Endothelial cell of umbilical vein (primary cell): ENCODE measurements around the gene RMC1. TPM values are rescaled to one million over a fixed set of nuclear protein-coding genes. Genes with fewer than 3 reads are reported as not detected.

Experiments
- BruUV-seq: library from RNA; stranded (reverse); fragments of 400-500 nt; replicated peaks from 2 replicates; lab custom pipeline; 2021; lab: Mats Ljungman, UMichigan
- CTCF ChIA-PET: fragments of 300-600, 350-600 bp; sonication (Branson Sonifier 250); formaldehyde crosslinking; loops from one replicate; lab custom pipeline; 2021; ENCODE audit warnings: antibody characterized with exemption, inconsistent platforms; lab: Charles Lee
- POLR2A ChIA-PET: fragments of 300-600, 350-600 bp; sonication (Branson Sonifier 250); formaldehyde crosslinking; loops from one replicate; lab custom pipeline; 2021; ENCODE audit warnings: antibody characterized with exemption, inconsistent platforms; lab: Charles Lee
- DNase-seq: peaks from one replicate; pipeline ENCODE4 v3.0.0-alpha.2; 2011; ENCODE audit warnings: low read depth, low spot score
- FAIRE-seq: peaks from 2 replicates; lab custom pipeline; 2011; peaks lifted over from hg19 to GRCh38; lab: Jason Lieb, UNC
- H2AFZ ChIP-seq: 2 replicates; pipeline ENCODE4 v1.6.0; 2012; ENCODE audit warnings: low read depth, low read length, control low read depth, inconsistent platforms
- H3K27ac ChIP-seq: 2 replicates; pipeline ENCODE4 v1.5.1; 2011; ENCODE audit warnings: low read depth, mild to moderate bottlenecking, control low read depth, low read length, moderate library complexity; ENCODE audit not compliant: insufficient read depth
- H3K27me3 ChIP-seq, 2 experiments: 2 replicates each; pipeline versions ENCODE4 v1.6.0 to v1.6.1; 2011; ENCODE audit warnings: low read length in 2 of 2, mixed read lengths in 1 of 2; ENCODE audit not compliant: control insufficient read depth in 2 of 2, insufficient read depth in 2 of 2
- H3K36me3 ChIP-seq, 2 experiments: 2 replicates in 1 of 2; 3 replicates in 1 of 2; pipeline ENCODE4 v1.5.1; 2011; ENCODE audit warnings: low read length in 2 of 2, mild to moderate bottlenecking in 1 of 2, moderate library complexity in 1 of 2; ENCODE audit not compliant: control insufficient read depth in 2 of 2, insufficient read depth in 2 of 2; ENCODE audit errors: extremely low read depth in 1 of 2
- H3K4me1 ChIP-seq: 3 replicates; pipeline ENCODE4 v1.5.1; 2011; ENCODE audit warnings: mild to moderate bottlenecking, low read length; ENCODE audit not compliant: control insufficient read depth, insufficient read depth; ENCODE audit errors: extremely low read depth
- H3K4me2 ChIP-seq: 2 replicates; pipeline ENCODE4 v1.6.1; 2011; ENCODE audit warnings: low read length, control low read depth, mixed read lengths; ENCODE audit not compliant: insufficient read depth
- H3K4me3 ChIP-seq, 3 experiments: fragments of 200-600 bp in 1 of 3; sonication (generic), shearing (Covaris generic) in 1 of 3; replicated peaks in 1 of 3; 2 replicates each; pipeline ENCODE4 v1.5.1; 2011 to 2016; ENCODE audit warnings: control low read depth in 3 of 3, low read length in 3 of 3, mild to moderate bottlenecking in 2 of 3, inconsistent platforms in 1 of 3, low read depth in 1 of 3, moderate library complexity in 1 of 3; ENCODE audit not compliant: insufficient read depth in 1 of 3
- H3K79me2 ChIP-seq: 2 replicates; pipeline ENCODE4 v1.6.0; 2012; ENCODE audit warnings: low read length, inconsistent platforms; ENCODE audit not compliant: control insufficient read depth, insufficient read depth
- H3K9ac ChIP-seq: replicated peaks from 2 replicates; pipeline ENCODE3; 2011; ENCODE audit warnings: low read length, control low read depth; ENCODE audit not compliant: insufficient read depth; ENCODE audit errors: extremely low read depth
- H3K9me1 ChIP-seq: replicated peaks from 3 replicates; pipeline ENCODE4 v1.6.0; 2011; ENCODE audit warnings: mild to moderate bottlenecking, low read length; ENCODE audit not compliant: control insufficient read depth, insufficient read depth; ENCODE audit errors: extremely low read depth
- H3K9me3 ChIP-seq: replicated peaks from 2 replicates; pipeline ENCODE4 v1.5.1; 2012; ENCODE audit warnings: low read length, inconsistent platforms; ENCODE audit not compliant: control insufficient read depth, insufficient read depth
- H4K20me1 ChIP-seq: replicated peaks from 2 replicates; pipeline ENCODE3; 2011; ENCODE audit warnings: mild to moderate bottlenecking, low read length; ENCODE audit not compliant: control insufficient read depth, insufficient read depth; ENCODE audit errors: extremely low read depth
- EZH2 ChIP-seq: IDR thresholded peaks from 2 replicates; pipeline ENCODE4 v1.6.1; 2012; ENCODE audit warnings: borderline replicate concordance, low read depth, mild to moderate bottlenecking, moderate library complexity, low read length, inconsistent platforms; ENCODE audit not compliant: severe bottlenecking
- FOS ChIP-seq: IDR thresholded peaks from 2 replicates; pipeline ENCODE4 v1.6.1; 2011; ENCODE audit warnings: mild to moderate bottlenecking, low read length, moderate library complexity, borderline replicate concordance; ENCODE audit not compliant: insufficient read depth
- GATA2 ChIP-seq: IDR thresholded peaks from 2 replicates; pipeline ENCODE4 v1.7.0; 2011; ENCODE audit warnings: low read depth, mild to moderate bottlenecking, moderate library complexity, mixed read lengths, low read length; ENCODE audit not compliant: insufficient read length, insufficient read depth
- JUN ChIP-seq: IDR thresholded peaks from 2 replicates; pipeline ENCODE4 v1.6.1; 2011; ENCODE audit warnings: borderline replicate concordance, low read depth; ENCODE audit not compliant: insufficient read length, insufficient read depth
- MYC ChIP-seq: IDR thresholded peaks from one replicate; pipeline ENCODE4 v1.6.1; 2011; ENCODE audit warnings: mild to moderate bottlenecking, low read depth, low read length
- POLR2A ChIP-seq: IDR thresholded peaks from 2 replicates; pipeline ENCODE4 v1.6.1; 2012; ENCODE audit warnings: low read depth, mild to moderate bottlenecking, control low read depth, low read length
- POLR2AphosphoS5 ChIP-seq: IDR thresholded peaks from 2 replicates; pipeline ENCODE4 v1.6.1; 2012; ENCODE audit warnings: low read depth, mild to moderate bottlenecking, control low read depth, low read length, moderate library complexity; ENCODE audit not compliant: insufficient read depth
- dilution Hi-C: fragments of 300-500 bp; cut with MboI; formaldehyde crosslinking; loops from one replicate; pipeline ENCODE4 v1.15.0; 2019; ENCODE audit warnings: low sequenced_read_pairs; ENCODE audit not compliant: extremely low pct_ligation_motif_present
- intact Hi-C: fragments of 100-400 bp; cut with micrococcal nuclease; formaldehyde crosslinking; loops from one replicate; pipeline ENCODE4 v1.10.0; 2022
- polyA plus RNA-seq, 4 experiments: library from polyadenylated mRNA; depleted of rRNA in 3 of 4; stranded (reverse) in 3 of 4; unstranded in 1 of 4; fragments of >200 nt; gene quantifications; 2 replicates each; pipeline versions ENCODE4 v1.2.1 to v1.2.3, GENCODE V29; 2011 to 2012; ENCODE audit warnings: missing spikeins in 1 of 4
- total RNA-seq: library from RNA; stranded (reverse); gene quantifications from 2 replicates; pipeline ENCODE4 v1.2.3, GENCODE V29; 2021
- TF ChIP-seq, protein P1 (sequence below): IDR thresholded peaks from 2 replicates; pipeline ENCODE4 v1.6.1; 2011; ENCODE audit not compliant: insufficient read depth, insufficient read length
- TF ChIP-seq, protein P2 (sequence below), 2 donors: IDR thresholded peaks; 1 replicate in 1 of 2; 2 replicates in 1 of 2; pipeline ENCODE4 v1.5.1; 2011; ENCODE audit warnings: low read length in 2 of 2, mild to moderate bottlenecking in 2 of 2, moderate library complexity in 2 of 2, control low read depth in 1 of 2, inconsistent platforms in 1 of 2, low read depth in 1 of 2; ENCODE audit not compliant: insufficient read depth in 1 of 2; ENCODE audit errors: extremely low read depth in 1 of 2

Gene RMC1
- total and polyA plus RNA-seq, 2 donors (not counting 3 experiments of a cell fraction or from before 2014, with no cell fraction given): 26.2 to 29.7 TPM

- DNase-seq (no peak), FAIRE-seq (no peak)
- no peak overlapping the region for H3K4me3 ChIP-seq
- H3K9me1 ChIP-seq: no peaks in the 10 kb centered on the region
- H3K36me3 ChIP-seq: peaks cover 9 to 10% of the 10 kb centered on the region in 2 experiments
- no peak overlapping the region for H3K4me2 ChIP-seq
- CTCF ChIA-PET: interaction anchor here (0.8 to 1.9 kb wide), 4 partner anchors 32 to 155 kb away, joined by 3 to 9 read pairs (median 4); no protein-coding TSS in a partner anchor
- H3K9me3 ChIP-seq: no peaks in the 10 kb centered on the region
- H3K79me2 ChIP-seq: no peaks in the 10 kb centered on the region
- no peaks in the 10 kb centered on the region for H3K4me1 ChIP-seq
- no TSS peak for BruUV-seq
- dilution Hi-C loops (no loop called here), intact Hi-C loops (no loop called here)
- H3K27ac ChIP-seq: no peak overlapping the region
- no peak overlapping the region for H2AFZ ChIP-seq
- no peak for TF ChIP-seq FOS
- no peak for TF ChIP-seq EZH2
- TF ChIP-seq, protein P1, sequence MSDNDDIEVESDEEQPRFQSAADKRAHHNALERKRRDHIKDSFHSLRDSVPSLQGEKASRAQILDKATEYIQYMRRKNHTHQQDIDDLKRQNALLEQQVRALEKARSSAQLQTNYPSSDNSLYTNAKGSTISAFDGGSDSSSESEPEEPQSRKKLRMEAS: no peak
- no peak for TF ChIP-seq MYC
- no peak for TF ChIP-seq JUN
- TF ChIP-seq, protein P2, sequence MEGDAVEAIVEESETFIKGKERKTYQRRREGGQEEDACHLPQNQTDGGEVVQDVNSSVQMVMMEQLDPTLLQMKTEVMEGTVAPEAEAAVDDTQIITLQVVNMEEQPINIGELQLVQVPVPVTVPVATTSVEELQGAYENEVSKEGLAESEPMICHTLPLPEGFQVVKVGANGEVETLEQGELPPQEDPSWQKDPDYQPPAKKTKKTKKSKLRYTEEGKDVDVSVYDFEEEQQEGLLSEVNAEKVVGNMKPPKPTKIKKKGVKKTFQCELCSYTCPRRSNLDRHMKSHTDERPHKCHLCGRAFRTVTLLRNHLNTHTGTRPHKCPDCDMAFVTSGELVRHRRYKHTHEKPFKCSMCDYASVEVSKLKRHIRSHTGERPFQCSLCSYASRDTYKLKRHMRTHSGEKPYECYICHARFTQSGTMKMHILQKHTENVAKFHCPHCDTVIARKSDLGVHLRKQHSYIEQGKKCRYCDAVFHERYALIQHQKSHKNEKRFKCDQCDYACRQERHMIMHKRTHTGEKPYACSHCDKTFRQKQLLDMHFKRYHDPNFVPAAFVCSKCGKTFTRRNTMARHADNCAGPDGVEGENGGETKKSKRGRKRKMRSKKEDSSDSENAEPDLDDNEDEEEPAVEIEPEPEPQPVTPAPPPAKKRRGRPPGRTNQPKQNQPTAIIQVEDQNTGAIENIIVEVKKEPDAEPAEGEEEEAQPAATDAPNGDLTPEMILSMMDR (IDR thresholded peaks at IDR 0.05; ENCODE audit: extremely low read depth in 1 of 2, insufficient read depth in 1 of 2, low read depth in 1 of 2, low read length in 2 of 2): no peak
- TF ChIP-seq POLR2AphosphoS5: no peak
- TF ChIP-seq POLR2A: no peak
- TF ChIP-seq GATA2: no peak
- H4K20me1 ChIP-seq: no peaks in the 10 kb centered on the region
- POLR2A ChIA-PET: no interaction called here
- H3K27me3 ChIP-seq: no peaks in the 10 kb centered on the region
- H3K9ac ChIP-seq: no peak overlapping the region
Observed at GRCh38 chr18:23548275-23548674, 45.0 kb downstream of the RMC1 start.
